Glutamatergic neuron (in vitro differentiated cells): ENCODE measurements around the gene RPL14. TPM values are rescaled to one million over a fixed set of nuclear protein-coding genes. Genes with fewer than 3 reads are reported as not detected.

Experiments
- DNase-seq: peaks from one replicate; pipeline ENCODE4 v3.0.0; 2022
- H3K27ac Mint-ChIP-seq: one replicate; pipeline ENCODE4 v1.8.0; 2020; ENCODE audit warnings: mild to moderate bottlenecking, mixed read lengths, inconsistent platforms; ENCODE audit not compliant: unreplicated experiment
- H3K27me3 Mint-ChIP-seq: one replicate; pipeline ENCODE4 v1.8.0; 2020; ENCODE audit warnings: mild to moderate bottlenecking, moderate library complexity, mixed read lengths, inconsistent platforms; ENCODE audit not compliant: unreplicated experiment
- H3K36me3 Mint-ChIP-seq: one replicate; pipeline ENCODE4 v1.8.0; 2020; ENCODE audit warnings: mild to moderate bottlenecking, mixed read lengths, inconsistent platforms; ENCODE audit not compliant: unreplicated experiment
- H3K4me1 Mint-ChIP-seq: one replicate; pipeline ENCODE4 v1.8.0; 2020; ENCODE audit warnings: mild to moderate bottlenecking, low read depth, mixed read lengths, inconsistent platforms; ENCODE audit not compliant: unreplicated experiment
- H3K4me3 Mint-ChIP-seq: one replicate; pipeline ENCODE4 v1.8.0; 2020; ENCODE audit warnings: mild to moderate bottlenecking, mixed read lengths, inconsistent platforms; ENCODE audit not compliant: unreplicated experiment
- H3K9me3 Mint-ChIP-seq: one replicate; pipeline ENCODE4 v1.8.0; 2020; ENCODE audit warnings: mild to moderate bottlenecking, moderate library complexity, mixed read lengths, inconsistent platforms; ENCODE audit not compliant: unreplicated experiment
- total RNA-seq: library from RNA; stranded (reverse); fragmentation: NEBNext Ultra II Directional; extraction: Animal tissue kit (Norgen Biotek cat#: 25700); gene quantifications from one replicate; pipeline ENCODE4 v1.2.1, GENCODE V29; 2021; ENCODE audit not compliant: unreplicated experiment
- TF ChIP-seq, protein P1 (sequence below): fragments of 200-600 bp; sonication (generic); IDR thresholded peaks from one replicate; pipeline ENCODE4 v1.5.0; 2021; ENCODE audit not compliant: partially characterized antibody, unreplicated experiment

The RPL14 gene
- total RNA-seq, 1 donor from 2014 or later = 1,217 TPM

DNA sequence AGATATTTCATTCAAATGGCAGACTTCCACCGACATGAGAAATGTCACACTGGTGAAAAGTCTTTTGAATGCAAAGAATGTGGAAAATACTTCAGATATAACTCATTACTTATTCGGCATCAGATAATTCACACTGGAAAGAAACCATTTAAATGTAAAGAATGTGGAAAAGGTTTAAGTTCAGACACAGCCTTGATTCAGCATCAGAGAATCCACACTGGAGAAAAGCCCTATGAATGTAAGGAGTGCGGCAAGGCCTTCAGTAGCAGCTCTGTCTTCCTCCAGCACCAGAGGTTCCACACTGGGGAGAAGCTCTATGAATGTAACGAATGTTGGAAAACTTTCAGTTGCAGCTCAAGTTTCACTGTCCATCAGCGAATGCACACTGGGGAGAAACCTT is 59.1 kb downstream of the RPL14 start:
- TF ChIP-seq, protein P1, sequence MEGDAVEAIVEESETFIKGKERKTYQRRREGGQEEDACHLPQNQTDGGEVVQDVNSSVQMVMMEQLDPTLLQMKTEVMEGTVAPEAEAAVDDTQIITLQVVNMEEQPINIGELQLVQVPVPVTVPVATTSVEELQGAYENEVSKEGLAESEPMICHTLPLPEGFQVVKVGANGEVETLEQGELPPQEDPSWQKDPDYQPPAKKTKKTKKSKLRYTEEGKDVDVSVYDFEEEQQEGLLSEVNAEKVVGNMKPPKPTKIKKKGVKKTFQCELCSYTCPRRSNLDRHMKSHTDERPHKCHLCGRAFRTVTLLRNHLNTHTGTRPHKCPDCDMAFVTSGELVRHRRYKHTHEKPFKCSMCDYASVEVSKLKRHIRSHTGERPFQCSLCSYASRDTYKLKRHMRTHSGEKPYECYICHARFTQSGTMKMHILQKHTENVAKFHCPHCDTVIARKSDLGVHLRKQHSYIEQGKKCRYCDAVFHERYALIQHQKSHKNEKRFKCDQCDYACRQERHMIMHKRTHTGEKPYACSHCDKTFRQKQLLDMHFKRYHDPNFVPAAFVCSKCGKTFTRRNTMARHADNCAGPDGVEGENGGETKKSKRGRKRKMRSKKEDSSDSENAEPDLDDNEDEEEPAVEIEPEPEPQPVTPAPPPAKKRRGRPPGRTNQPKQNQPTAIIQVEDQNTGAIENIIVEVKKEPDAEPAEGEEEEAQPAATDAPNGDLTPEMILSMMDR = no peak
- Mint-ChIP-seq H3K27ac (no peak overlapping the region), H3K9me3 (no peaks in the 10 kb centered on the region), H3K27me3 (no peaks in the 10 kb centered on the region), H3K4me1 (no peaks in the 10 kb centered on the region), H3K4me3 (no peak overlapping the region), H3K36me3 (no peaks in the 10 kb centered on the region)
- no peak for DNase-seq

DNA sequence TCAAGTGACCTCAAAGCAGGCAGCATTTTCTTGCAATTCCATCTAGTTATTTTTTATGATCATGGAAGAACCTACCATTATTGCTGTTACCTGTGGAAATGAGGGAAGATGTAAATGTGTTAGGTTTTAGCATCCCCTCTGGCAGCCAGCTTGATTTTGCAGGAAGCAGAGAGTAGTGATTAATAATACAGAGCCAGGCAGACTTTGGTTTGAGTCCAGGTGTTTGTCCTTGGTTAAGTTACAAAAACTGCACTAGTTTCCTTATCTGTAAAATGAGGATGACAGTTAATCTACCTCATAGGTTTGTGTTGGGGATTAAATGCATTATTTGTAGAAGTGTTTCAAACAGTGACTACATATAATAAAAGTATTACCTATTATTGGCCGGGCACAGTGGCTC is 60.9 kb downstream of the RPL14 start:
- Mint-ChIP-seq H3K4me1 (no peaks in the 10 kb centered on the region), H3K4me3 (no peak overlapping the region), H3K27ac (no peak overlapping the region), H3K27me3 (peaks cover under 1% of the 10 kb centered on the region), H3K36me3 (no peaks in the 10 kb centered on the region), H3K9me3 (no peaks in the 10 kb centered on the region)
- no peak for DNase-seq
- TF ChIP-seq, protein P1 = no peak

Other genes starting within 250 kb of the RPL14 start
- 130 TPM for gene EIF1B, start 147.6 kb upstream of the RPL14 start, total RNA-seq
- gene ENTPD3, start 70.2 kb upstream of the RPL14 start, total RNA-seq = 1.7 TPM
- 7.2 TPM for gene ZNF619, start 19.8 kb downstream of the RPL14 start, total RNA-seq
- 18.6 TPM for gene ZNF620, start 48.7 kb downstream of the RPL14 start, total RNA-seq
- gene ZNF621, start 67.6 kb downstream of the RPL14 start, total RNA-seq = 34.8 TPM